ENCODE measurements around the gene SLCO2A1.

SLCO2A1 gene

DNA sequence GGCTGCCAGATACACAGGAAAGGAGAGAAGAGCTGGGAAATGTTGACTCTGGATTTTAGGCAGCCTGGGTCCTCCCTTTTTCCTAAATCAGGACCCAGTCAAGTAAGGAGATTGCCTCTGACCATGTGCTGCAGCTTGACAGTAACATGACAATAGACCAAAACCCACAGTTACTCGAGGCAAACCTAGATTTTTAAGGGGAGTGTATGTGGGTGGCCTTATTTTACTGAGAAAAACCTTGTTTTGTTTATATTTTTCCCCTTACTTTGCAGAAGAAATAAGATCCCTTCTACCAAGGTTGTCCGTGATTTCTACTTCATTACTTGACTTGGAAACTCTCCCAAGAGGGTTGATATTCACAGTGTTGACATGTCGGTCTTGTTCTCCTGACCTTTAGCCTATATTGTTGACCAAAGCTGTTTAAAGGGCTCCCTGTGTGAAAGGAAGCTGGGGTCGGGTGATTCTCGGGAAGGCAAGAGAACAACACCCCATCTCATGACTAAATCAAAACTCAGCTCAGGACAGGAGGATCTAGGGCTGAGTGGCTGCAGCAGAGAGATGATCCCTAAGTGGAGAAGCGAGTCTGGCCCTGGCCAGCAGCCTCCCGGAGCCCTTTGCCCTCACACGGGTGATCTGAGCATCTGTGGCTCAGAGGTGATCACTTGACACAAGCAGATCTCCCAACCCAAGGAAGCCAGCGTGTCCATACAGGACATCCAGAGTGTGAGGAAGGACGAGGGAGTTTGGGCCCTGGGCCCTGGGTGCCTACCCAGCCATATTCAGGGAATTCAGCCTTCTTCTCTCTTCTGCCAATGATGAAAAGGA is 31.0 kb upstream of the SLCO2A1 start:
- DNase-seq (ENCODE audit: low read depth): no peak

- DNase-seq (ENCODE audit: low read depth): no peak
These were observed 30.2 kb upstream of the SLCO2A1 start for GRCh38 chr3:134059671-134060560.

DNA sequence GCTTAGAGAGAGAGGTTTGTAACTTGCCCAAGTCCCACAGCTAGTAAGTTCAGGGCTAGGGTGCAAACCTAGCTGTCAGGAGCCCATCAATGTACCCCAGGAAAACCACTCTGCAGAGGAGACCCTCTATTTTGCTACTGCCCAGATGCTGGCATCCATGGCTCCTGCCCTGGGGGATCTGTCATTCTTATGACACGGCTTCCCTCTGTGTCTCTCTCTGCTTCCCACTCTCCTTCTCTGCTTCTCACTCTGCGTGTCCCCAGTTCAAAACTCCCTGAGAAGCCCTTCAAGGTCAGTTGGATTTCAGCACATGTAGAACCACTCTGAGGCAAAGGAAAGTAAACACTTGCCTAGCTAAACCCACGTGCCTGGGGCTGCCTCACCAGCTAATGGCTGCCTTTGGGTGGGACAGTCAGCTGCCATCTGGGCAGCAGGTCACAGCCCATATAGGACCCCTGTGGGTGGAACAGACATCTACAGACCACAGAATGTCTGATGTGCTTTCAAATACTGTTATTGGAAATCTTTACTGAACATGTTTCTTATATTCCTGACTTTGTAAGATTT is 29.4 kb upstream of the SLCO2A1 start:
- DNase-seq (ENCODE audit: low read depth): no peak

DNA sequence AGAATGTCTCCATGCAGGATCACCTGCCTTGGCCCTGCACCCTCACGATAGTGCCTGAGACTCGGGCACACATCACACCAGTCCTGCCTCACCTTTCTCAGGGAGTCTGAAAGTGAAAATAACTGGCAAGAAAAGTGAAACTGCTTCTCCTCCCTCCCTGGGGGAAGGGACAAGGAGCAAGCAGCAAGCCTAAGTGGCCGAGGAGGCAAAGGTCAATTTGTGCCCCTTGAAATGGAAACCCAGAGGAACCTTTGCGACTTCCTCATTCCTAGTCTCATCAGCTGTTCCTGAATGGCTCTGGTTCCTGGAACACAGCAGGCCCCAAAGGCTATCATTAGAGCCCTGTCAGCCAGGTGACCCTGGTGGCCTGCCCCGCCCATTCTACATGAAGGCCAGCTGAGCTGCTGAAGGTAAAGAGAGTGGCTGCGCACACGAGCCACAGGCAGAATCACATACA is 28.0 kb upstream of the SLCO2A1 start:
- DNase-seq (ENCODE audit: low read depth): no peak

DNA sequence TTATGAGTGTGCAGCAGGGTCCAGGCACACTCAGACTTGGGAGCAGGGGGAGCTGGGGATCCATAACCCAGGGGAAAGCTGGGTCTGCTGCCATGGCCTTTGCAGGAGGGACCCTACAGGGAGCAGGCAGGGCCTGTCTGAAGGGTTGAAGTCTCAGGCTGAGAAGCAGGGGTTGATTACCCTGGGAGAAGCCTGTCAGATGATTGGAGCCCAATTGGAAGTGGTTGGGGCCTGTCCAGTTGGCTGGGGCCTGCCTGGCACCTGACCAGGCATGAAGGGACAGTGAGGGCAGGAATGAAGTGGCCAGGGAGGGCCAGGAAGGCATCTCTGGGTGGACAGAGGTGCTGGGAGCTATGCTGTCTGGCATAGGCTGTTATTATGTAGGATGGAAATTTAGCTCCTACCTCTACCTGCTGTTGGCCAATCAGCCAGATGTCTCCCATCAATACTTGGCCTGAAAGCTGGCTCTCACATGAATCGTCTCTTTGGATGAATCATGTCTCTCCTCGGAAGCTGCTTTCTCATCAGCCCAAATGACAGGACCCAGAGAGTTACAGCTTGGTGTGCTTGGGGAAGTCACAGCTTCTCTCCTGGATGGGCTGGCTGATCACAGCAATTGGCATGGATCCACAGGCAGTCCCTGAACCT is 27.4 kb upstream of the SLCO2A1 start:
- no peak for DNase-seq (ENCODE audit: low read depth)

GRCh38 chr3:134056464-134056891 is 26.8 kb upstream of the SLCO2A1 start:
- DNase-seq (ENCODE audit: low read depth): no peak

DNA sequence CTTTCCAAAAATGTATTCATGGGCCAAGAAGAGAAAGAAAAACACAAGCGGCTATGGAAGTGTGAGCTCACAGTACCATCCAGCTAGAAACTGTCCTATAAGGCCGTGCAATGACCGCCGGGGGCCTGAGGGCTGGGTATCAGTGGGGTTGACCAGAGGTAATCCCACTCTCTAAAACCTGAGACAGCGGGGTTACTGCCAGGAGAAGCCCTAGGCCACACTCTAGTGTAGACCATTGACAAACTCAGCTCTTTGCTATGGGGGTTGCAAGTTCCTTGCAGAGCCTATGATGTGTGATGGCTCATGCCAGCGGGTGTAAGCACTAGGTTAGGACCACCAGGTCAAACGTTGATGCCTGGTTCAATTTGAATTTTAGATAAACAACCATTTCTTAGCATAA is 25.9 kb upstream of the SLCO2A1 start:
- DNase-seq (ENCODE audit: low read depth): no peak

DNA sequence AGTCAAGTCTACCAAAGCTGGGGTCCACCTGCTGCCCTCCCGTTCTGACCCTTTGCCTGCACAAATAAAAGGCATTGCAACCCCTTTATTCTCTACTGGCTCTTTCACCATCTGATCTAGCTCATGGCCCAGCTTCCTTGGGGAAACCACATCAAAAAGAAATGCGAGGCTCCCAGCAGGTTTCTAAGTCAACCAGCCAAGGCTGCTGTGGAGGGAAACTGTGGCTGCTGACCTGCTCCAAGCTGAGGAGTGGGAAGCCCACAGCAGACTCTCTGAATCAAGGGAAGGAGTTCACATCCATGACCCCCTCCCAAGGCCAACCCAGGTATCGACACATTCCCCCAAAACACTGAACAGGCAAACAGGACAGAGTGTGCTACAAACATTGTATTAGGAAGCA is 25.2 kb upstream of the SLCO2A1 start:
- no peak for DNase-seq (ENCODE audit: low read depth)

- no peak for DNase-seq (ENCODE audit: low read depth)
These were observed 24.5 kb upstream of the SLCO2A1 start for GRCh38 chr3:134054231-134054630.

- DNase-seq (ENCODE audit: low read depth): no peak
These were observed 22.6 kb upstream of the SLCO2A1 start for GRCh38 chr3:134052370-134052769.

GRCh38 chr3:134049676-134050075 is 20.0 kb upstream of the SLCO2A1 start:
- no peak for DNase-seq (ENCODE audit: low read depth)

DNA sequence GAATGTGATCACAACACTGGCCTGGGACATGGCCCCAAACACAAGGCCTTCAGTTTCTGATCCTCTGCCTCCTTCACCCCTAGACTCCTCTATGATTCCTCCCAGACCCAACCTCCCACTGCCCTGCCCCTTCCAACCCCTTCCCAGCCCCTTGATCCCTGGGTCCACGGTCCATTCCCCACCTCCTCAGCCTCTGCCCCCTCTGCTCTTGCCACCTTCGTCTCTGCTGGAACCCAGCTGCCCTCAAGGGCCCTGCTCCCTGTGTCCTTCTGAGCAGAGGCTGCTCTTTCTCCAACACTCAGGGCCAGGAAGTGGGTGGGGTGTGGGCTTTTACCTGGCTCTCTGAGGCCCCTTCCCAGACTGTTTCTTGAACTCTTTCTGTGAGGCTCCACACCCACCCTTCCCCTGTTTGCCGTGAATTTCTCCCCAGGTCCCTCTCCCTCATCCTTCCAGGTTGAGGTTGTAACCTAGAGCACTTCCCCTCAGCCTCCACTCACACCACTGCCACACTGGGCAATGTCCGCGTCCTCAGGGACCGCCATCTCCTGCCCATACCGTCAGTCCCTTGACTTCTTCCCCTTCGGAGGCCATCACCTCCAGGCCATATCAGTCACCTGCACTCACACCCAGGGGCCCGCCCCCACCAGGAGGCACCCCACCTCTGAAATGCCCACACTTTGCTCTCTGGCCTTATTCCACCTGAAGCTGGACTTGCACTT is 18.7 kb upstream of the SLCO2A1 start:
- DNase-seq (ENCODE audit: low read depth): no peak

DNA sequence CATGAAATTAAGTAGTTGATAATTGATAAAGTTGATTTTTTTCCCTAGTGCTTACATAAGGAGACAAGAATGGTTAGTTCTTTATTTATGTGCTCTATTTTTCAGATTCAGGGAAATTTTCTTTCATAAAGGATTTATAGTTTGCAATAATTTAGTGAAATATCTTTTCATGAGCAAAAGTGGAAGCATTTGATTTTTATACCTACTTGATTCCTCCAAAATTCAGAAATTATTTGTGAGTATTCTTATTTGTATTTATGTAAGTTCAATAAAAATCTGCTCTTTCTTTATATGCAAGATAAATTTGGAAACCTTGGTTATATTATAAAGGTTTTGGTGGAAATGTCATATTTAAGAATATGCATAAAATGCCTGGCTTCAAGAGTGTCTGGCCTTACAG is 14.7 kb upstream of the SLCO2A1 start:
- DNase-seq (ENCODE audit: low read depth): no peak

- DNase-seq (ENCODE audit: low read depth): no peak
These were observed 10.3 kb upstream of the SLCO2A1 start for GRCh38 chr3:134040066-134040465.

DNA sequence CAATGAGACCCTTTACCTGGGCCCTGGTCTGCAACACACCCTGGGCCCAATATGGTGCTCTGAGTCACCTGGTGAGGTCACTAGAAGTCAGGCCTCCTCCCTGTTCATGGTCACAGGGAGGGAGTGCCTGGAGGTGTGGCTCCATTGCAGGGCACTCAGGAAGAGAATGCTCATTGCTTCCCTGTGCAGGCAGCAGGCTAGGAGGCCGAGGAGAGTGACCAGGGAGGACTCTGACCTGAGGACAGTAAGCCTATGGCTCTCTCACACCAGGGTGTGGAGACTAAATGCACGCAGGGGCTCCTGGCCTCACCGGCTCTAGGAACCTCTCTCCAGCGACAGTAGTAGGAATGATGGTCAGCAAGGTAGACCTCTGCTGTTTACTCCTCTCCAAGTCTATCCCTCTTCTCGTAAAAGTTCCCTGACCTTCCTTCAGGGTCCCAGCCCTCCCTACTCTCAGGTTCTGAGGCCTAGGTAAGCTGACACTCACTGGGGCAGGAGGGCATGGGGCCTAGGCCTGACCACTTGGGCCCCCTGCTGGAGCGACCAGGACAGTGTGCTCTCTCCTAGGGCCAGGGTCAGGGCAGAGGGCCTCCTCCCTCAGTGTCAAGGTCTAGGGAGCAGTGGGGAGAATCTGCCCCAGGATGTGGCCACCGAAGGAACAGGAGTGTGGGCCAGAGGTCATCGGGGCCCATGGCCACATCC is 9.6 kb upstream of the SLCO2A1 start:
- no peak for DNase-seq (ENCODE audit: low read depth)

DNA sequence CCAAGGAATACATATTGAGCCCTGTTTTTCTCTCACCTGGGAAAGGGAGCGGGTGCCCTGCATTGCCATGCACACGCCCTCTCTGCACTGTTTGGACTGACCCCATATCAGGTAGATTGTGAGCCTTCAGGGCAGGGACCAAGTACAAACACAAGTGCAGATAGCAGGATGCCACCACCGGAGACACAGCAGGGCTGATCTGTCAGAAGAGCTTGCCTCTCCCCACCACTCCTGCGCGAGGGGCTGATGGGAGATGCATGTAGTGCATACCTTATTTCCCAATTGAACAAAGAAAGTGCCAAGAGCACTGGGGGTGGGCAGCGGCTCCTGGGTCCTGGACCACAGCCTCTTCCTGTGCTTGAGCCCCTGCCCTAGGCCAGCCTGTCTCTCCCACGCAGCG is 9.0 kb upstream of the SLCO2A1 start:
- no peak for DNase-seq (ENCODE audit: low read depth)

GRCh38 chr3:134038071-134038491 is 8.4 kb upstream of the SLCO2A1 start:
- DNase-seq (ENCODE audit: low read depth): no peak

DNA sequence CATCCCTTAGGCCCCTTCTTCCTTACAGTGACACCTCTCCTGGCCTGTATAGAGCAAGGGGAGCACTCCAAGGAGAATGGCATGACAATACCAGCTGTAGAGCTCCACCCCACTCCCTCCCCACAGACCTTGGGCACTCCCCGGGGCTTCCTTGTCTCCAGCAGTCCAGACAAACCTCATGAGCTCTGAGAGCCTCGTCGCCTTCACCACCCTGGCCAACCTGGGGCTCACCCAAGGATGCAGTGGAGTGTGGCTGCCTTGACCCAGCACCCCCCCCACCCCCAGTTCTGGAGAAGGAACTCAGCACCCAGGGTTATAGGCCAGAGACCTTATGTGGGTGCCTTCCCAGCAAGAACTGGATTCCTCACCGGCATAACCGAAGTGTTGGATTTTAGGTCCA is 7.4 kb upstream of the SLCO2A1 start:
- no peak for DNase-seq (ENCODE audit: low read depth)

GRCh38 chr3:134036291-134036690 is 6.6 kb upstream of the SLCO2A1 start:
- DNase-seq (ENCODE audit: low read depth): no peak

- no peak for DNase-seq (ENCODE audit: low read depth)
These were observed 6.1 kb upstream of the SLCO2A1 start for GRCh38 chr3:134035836-134036235.

Measured in stimulated activated CD4-positive, alpha-beta T cell treated with anti-CD3 and anti-CD28 coated beads, Interleukin-2, amount 100 ng/mL, for 4 hours (primary cell).